NCI-H2081 (cell line): ENCODE measurements around the gene SIMC1.
"Not testable (repeated sequence)": the region's sequence is repeated elsewhere in the genome, so short reads cannot be mapped to it uniquely, and the experiment has no call there.

Source experiments
- DNase-seq, 2 experiments: peaks; one replicate each; lab custom pipeline; 2025; lab: John Stamatoyannopoulos, UW

Gene SIMC1

DNA sequence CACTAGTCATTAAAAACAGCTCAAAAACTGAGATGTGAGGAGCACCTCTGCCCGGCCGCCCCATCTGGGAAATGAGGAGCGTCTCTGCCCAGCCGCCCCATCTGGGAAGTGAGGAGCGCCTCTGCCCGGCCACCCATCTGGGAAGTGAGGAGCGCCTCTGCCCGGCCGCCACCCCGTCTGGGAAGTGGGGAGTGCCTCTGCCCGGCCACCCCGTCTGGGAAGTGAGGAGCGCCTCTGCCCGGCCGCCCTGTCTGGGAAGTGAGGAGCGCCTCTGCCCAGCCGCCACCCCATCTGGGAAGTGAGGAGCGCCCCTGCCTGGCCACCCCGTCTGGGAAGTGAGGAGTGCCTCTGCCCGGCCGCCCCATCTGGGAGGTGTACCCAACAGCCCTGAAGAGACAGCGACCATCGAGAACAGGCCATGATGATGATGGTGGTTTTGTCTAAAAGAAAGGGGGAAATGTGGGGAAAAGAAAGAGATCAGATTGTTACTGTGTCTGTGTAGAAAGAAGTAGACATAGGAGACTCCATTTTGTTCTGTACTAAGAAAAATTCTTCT is 23.7 kb upstream of the SIMC1 start:
- not testable (repeated sequence) for DNase-seq

DNA sequence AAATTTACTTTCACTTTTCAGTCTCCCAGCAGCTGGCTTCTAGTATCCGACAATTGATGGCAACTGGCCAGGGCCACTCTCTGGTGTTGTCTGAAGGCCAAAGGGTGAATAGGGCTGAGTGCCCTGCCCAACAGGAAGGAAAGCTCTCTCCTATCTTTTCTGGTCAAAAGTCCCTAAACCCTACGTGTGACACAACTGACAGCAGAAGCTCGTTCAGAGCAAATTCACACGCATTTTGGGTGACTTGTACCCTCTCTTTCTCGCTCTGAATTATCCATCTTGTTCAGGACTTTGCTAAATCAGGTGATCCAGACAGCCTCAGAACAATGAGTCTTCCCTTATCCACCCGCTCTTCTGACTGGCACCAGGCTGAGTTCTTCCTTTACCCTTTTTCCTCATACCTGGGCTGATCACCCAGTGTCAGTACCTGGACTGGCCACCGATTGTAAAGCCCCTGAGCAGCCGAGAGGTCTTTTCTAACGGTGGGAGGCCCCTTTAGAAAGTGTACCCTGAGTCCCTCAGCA is 21.8 kb upstream of the SIMC1 start:
- not testable (repeated sequence) for DNase-seq

DNA sequence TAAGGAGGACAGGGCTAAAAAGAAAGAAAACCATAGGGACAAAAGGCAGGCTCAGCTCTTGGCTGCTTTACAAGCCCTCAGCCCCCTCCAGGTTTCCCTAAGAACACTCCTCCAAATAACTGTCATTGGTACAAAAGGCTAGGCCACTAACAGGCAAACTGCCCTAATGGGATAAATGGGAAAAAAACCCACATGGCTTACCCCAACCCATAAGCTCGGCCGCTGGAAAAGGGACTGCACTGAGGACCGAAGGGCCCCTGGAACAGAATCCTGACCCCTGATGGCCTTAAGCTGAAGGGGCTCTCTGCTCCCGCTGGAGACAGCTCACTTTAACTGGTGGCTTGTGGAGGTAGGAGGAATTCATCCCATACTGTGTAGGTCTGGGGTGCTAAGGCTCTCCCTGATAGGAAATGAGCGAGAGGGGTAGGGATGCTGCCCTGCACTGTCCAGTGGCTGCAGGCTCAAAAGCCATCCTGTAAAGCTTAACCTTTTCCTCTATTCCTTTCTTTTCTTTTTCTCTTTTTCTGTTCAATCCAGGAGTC is 21.0 kb upstream of the SIMC1 start:
- not testable (repeated sequence) for DNase-seq

DNA sequence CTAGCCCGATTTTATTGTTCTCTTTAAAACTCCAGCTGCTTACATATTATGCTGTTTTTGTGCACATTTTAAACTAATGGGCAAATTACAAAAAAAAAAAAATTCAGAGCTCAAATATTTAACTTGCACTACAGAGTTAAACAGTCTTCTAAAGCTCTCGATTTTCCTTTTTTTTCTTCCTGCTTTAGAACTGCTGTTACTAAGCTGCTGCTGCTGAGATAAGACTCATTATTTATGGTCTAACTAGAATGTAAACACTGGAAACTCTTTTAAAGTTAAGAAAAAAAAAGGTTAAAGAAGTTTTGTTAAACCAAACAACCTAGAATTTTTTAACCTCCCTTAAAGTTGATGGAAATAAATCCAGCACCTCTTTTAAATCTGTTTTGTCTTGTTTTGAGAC is 20.5 kb upstream of the SIMC1 start:
- not testable (repeated sequence) for DNase-seq

DNA sequence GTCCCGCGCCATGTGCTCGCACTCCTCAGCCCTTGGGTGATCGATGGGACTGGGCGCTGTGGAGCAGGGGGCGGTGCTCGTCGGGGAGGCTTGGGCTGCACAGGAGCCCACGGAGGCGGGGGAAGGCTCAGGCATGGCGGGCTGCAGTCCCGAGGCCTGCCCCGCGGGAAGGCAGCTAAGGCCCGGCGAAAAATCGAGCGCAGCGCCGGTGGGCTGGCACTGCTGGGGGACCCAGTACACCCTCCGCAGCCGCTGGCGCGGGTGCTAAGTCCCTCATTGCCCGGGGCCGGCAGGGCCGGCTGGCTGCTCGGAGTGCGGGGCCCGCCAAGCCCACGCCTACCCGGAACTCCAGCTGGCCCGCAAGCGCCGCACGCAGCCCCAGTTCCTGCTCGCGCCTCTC is 16.2 kb upstream of the SIMC1 start:
- not testable (repeated sequence) for DNase-seq

DNA sequence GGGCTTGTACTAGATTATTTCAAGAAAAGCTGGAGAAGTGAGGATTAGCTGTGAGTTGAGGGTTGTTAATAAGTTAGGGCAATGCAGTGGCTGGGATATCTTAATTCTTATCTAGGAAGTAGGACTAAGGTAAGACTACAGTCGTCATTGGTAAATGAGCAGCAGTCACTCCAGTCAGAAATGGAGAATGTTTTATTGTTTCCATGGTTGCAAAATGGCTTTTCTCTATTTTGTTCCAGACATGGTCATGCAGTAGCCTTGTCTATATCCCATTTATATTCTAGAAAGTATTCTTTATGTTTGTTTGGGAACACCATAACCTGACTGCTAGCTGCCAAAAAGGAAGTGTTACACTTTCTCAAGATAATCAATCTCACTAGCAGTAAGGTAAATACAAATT is 9.9 kb upstream of the SIMC1 start:
- not testable (repeated sequence) for DNase-seq

DNA sequence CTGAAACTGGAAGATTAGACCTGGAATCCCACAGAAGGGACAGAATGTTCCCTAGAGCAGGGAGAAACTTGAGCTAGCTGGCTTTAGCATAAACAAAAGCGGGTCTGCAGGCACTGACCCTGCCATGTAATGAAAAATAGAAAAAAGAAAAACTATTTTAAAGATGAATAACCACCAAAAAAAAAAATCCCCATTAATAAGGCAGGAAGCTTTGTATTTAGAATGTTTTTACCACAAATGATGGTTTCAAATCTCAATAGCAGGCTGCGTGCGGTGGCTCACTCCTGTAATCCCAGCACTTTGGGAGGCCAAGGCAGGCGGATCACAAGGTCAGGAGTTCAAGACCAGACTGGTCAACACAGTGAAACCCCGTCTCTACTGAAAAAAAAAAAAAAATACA is 5.0 kb upstream of the SIMC1 start:
- DNase-seq = not testable (repeated sequence)

DNA sequence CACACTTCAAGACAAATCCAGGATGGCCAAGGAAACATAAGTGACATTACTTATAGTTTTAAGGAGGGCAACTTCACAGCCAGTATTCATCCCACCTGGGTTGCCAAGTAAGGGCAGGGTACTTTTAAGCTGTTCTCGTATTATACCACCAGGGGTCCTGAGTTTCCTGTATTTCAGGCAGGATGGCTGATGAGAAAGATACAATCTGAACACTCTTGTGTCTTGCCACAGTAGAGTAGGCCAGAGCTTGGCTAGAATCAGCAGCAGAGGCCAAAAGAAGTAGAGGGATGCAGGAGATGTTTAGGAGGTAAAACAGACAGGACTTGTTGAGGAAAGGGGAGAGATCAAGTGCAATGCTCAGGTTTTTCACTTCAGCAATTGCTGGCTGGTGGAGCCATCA is 3.1 kb upstream of the SIMC1 start:
- peak; percentile 27 to 59 for DNase-seq

DNA sequence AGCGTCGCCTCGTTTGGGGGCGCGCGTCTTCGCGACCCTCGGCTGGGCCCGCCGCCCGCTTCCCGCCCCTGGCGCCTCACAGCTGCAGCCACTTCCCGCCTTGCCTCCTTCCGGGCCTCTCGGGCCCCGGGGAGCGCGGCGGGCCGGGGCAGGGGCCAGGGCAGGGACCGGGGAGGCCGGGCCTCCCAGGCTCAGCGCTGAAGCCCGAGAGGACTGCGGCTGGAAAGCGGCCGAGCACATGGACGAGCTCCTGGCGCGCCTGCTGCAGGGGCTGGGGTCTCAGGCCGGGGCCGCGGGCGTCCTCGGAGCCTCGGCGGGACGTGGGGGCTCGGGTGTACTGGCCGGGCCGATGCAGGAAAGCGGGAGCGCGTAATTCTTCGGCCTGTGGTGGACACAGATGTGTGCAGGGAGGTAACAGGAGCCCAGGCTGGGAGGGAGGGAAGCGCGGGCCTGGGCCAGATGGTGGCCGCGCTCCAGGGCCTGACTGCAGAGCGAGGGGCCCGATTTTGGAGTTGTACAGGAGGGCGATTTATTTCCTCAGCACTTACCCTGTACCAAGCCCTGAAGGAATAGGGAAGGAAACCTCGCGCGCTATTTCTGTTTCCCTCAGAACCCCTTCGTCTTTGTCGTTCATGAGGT is 540 bp downstream of the SIMC1 start:
- not testable (repeated sequence) for DNase-seq

DNA sequence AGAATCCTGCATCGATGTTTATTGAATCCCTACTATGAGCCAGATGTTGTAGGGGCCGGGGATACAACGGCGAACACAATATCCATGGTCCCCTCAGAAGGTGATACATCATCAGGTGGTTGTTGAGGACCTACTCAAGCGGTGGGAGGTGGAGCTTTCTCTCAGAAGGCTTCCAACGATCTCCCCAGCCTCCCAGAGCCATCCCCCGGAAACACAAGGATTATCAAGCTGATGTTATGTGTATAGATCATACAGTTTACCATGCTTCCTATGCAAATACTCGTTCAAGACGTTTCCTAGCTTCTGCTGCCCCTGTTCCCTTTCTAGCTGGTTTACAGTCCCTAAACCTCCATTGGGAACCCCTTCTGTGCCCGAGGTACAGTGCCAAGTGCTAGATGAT is 1.1 kb downstream of the SIMC1 start:
- not testable (repeated sequence) for DNase-seq

DNA sequence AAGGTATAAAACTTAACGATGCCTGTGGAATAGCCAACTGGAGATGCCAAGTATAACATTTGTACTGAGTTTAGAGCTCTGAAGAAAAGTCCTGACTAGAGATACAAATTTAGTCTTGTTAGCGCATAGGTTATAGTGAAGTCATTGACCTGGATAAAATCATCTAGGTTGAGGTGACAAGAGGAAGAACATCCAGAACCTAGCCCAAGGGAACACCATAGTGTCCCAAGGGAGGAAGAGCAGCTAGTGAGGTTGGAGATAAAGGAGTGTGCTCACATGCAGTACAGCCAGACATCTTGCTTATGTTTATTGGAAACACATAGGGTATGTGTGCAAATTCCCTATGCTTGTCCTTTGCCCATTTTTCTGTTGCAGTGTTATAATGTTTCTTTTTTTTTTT is 6.1 kb downstream of the SIMC1 start:
- not testable (repeated sequence) for DNase-seq

DNA sequence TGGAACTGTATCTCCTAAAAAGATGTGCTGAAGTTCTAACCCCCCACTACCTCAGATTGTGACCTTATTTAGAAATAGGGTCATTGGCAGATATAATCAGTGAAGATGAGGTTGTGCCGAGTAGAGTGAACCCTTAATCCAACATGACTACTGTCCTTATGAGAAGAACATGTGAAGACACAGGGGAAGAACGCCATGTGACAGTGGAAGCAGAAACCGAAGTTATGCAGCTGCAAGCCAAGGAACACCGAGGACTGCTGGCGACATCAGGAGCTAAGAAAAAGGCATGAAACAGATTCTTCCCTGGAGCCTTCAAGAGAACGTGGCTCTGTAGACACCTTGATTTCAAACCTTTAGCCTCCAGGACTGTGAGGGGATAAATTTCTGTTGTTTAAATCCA is 6.8 kb downstream of the SIMC1 start:
- DNase-seq = not testable (repeated sequence)

DNA sequence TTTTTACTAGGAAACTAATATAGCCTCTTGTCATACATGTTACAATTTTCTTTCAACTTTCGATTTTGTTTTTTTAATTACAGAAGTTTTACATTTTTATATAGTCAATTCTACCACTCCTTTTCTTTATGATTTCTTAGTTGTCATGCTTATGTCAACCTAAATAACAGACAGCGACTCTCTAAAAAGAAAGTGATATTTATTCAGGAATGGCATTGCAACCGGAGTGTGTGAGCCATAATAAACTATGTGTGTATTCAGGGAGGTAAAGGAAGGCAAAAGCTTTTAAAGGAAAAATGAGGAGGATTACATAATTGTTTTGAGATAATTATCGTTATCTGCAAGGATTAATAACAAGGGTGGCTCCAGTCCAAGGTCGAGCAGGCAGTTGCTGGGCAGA is 7.3 kb downstream of the SIMC1 start:
- not testable (repeated sequence) for DNase-seq

DNA sequence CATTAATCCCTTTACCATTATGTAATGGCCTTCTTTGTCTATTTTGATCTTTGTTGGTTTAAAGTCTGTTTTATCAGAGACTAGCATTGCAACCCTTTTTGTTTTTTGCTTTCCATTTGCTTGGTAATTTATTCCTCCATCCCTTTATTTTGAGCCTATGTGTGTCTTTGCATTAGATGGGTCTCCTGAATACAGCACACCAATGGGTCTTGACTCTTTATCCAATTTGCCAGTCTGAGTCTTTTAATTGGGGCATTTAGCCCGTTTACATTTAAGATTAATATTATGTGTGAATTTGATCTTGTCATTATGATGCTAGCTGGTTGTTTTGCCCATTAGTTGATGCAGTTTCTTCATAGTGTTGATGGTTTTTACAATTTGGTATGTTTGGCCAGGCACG is 12.5 kb downstream of the SIMC1 start:
- not testable (repeated sequence) for DNase-seq

DNA sequence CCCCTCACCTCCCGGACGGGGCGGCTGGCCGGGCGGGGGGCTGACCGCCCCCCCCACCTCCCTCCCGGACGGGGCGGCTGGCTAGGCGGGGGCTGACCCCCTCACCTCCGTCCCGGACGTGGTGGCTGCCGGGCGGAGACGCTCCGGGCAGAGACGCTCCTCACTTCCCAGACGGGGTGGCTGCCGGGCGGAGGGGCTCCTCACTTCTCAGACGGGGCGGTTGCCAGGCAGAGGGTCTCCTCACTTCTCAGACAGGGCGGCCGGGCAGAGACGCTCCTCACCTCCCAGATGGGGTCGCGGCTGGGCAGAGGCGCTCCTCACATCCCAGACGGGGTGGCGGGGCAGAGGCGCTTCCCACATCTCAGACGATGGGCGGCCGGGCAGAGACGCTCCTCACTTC is 13.9 kb downstream of the SIMC1 start:
- DNase-seq = not testable (repeated sequence)

DNA sequence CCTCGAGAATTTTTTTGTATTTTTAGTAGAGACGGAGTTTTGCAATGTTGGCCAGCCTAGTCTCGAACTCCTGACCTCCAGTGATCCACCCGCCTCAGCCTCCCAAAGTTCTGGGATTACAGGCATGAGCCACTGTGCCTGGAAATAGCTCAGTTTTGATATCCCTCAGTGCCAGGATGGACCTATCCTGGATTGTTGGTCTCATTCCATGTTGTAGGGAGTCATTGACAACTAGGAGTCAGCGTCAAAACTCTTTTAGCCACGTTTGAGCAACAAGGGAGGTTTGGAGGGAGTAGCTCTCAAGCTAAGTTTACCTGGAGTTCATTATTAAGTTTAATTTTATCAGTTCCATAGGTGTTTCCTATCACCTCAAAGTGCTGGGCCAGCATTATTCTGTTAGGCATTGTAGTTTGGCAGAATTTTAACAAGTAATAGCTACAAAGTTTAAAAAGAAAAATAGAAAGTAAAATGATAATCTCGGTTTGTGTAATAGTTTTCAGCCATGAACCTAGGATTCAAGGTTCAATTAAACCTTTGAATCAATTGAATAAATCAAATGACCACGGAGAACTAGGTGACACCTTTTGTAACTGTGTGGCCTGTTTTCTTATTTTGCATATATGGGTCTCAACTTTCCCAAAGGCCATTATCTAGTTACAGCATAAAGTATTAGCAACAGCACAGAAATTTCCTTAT is 15.3 kb downstream of the SIMC1 start:
- not testable (repeated sequence) for DNase-seq

DNA sequence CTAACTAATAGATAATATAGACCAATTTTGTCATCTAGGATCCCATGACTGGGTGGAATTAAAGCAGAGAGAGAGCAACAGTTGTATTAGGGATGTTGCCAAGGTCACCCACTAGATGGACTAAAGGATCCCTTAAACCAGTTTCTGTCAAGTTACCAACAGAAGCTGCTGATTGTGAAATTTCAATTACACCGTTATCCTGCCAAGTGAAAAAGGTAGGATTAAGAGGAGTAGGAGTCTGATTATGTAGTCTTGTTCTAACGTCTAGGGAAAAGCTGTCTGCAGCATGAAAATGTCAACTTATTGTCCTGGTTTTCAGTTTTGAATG is 15.8 kb downstream of the SIMC1 start:
- DNase-seq = not testable (repeated sequence)

DNA sequence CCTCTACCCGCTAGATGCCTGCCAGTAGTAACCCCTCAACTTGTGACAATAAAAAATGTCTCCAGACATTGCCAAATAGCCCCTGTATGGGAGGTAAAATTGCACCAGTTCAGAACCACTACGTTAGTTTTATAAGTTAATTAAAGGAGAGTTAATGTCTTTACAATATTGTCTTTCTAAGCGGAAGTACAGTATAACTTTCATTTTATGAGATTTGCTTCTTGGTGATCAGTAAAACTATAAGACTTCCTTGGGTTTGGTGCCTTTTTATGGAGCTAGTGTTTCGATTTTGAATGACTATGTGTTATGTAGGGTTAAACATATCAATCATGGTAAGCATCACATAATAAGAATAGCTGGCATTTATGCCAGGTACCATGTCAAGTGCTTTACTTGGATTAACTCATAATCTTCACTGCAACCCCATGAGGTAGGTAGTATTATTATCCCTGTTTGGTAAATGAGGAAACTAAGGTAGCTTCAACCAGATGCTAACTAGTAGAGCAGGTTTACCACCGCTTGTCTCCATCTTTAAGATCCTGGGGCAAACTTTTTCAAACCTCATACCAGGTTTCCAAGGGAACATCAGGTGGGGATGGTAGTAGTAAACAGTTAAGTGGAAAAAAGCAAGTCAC is 19.8 kb downstream of the SIMC1 start:
- not testable (repeated sequence) for DNase-seq

DNA sequence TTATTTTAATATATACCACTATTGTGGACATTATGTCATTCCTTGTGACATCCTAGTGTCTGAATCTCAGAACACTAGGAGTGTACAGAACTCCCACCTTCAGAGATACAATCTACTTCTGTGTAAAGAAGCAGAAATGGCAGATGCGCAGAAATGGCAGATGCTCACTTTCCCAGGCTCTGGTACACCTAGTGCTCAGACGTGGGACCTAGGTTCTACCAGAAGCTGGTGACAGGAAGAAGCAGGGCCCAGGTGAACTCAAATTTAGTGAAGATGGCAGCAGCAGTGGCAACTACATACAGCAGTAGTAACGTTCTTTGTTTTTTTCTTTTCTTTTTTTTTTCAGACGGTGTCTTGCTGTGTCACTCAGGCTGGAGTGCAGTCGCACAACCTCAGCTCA is 22.5 kb downstream of the SIMC1 start:
- DNase-seq = not testable (repeated sequence)

DNA sequence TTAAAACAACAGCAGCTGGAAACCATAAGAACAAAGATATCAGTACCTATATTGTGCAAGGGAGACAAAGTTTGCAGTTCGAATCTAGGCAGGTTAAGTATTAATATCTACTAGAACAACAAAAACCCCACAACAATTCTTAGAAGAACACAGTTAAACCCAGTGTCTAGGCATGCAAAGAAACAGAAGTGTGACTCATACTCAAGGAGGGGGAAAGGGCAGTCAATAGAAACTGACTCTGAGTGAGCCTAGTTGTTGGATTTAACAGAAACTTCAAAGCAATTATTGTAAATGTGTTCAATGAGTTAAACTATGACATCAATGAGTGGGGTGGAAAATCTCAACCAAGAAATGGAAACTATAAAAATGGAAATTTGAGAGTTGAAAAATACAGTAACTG is 28.2 kb downstream of the SIMC1 start:
- not testable (repeated sequence) for DNase-seq

DNA sequence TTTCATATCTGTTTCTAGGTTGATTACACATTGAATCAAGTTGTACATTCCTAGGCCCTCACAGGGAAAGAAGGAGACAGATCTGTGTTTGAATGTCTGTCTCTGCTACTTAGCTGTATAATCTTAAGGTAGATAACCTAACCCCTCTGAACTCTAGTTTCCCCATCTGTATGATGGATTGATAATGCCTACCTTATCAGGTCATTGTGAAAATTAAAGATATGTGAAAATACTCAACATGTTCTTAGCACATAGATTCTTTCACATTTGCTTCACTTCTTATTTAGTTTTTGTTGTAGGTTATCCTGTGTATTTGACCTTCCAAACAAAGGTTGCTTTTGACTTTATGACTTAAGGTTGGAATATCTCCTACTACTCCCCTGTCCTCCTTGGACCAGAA is 50.8 kb downstream of the SIMC1 start:
- not testable (repeated sequence) for DNase-seq

DNA sequence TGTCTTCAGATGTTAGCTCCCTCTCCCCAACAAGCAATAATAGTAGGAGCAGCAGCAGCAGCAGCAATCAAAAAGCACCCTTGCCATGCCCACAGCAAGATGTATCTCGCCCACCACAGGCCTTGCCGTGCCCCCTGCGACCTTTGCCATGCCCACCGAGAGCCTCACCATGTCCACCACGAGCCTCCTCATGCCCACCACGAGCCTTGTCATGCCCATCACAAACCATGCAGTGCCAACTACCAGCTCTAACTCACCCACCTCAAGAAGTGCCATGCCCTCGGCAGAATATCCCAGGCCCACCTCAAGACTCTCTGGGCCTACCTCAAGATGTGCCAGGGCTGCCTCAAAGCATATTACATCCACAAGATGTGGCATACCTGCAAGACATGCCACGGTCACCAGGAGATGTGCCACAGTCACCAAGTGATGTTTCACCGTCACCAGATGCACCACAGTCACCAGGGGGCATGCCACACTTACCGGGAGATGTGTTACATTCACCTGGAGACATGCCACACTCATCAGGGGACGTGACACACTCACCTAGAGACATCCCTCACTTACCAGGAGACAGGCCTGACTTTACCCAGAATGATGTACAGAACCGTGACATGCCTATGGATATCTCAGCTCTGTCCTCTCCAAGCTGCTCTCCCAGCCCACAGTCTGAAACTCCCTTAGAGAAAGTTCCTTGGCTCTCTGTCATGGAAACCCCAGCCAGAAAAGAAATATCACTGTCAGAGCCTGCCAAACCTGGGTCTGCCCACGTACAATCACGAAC is 52.0 kb downstream of the SIMC1 start:
- DNase-seq = not testable (repeated sequence)
